Activated CD8-positive, alpha-beta memory T cell treated with anti-CD3 and anti-CD28 coated beads, Interleukin-2, amount 50 U/mL, for 24 hours (primary cell): Measurements from ENCODE around the gene NTF4.
"Not testable (repeated sequence)": the region's sequence is repeated elsewhere in the genome, so short reads cannot be mapped to it uniquely, and the experiment has no call there.

Source experiments
- DNase-seq: peaks from one replicate; pipeline ENCODE4 v3.0.0-alpha.2; 2020; ENCODE audit errors: extremely low read depth

Gene NTF4

DNA sequence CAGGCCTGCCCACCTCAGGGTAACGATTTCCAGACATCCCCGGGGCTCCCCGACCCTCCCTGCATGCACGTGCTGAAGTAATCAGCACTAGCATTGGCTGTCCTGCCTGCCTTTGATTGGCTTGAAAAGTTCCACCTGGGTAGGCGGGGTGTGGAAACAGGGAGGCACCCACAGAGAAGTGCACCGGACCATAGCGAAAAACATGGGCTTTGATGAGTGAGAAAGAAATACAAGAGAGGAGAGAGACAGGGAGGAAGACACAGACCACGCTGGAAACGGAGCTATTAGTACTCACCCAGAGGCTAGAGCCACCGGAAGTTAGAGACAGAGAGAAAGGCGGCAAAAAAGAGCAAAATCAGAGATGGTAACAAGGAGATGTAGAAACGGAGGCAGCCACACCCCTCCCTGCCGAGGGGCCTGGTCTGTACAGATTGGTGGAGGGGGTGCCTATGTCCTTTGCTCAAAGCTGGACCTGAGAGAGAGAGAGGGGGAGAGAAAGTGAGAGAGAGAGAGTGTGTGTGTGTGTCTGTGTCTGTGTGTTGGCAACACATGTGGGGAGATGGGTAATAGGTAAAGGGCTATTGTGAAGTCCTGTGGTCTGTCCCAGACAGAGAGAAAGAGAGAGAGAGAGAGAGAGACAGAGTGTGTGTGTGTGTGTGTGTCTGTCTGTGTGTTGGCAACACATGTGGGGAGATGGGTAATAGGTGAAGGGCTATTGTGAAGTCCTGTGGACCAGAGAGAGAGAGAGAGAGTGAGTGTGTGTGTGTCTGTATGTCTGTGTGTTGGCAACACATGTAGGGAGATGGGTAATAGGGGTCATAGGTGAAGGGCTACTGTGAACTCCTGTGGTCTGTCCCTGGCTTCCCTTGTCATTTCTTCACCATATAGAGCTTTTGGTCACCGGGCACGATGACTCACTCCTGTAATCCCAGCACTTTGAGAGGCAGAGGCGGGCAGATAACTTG, 43.4 kb downstream of the NTF4 start:
- no peak for DNase-seq

DNA sequence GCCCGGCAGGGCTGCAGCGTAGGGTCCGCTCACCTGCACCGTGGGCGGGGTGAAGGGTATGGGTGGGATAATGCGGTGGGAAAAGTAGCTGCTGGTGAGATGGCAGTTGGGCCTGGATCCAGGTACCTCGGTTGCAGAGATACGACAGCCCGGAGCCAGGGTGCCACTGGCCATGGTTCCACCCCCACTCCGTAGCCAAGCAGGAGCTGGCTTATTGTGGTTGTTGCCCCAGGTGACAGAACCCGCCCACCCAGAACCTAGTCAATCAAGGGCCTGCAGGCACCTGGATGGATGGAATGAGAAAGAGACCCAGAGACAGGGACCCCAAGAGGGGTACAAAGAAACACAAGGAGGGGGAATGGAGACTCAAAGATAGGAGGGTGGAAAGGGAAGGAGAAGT, 44.3 kb downstream of the NTF4 start:
- DNase-seq: no peak

DNA sequence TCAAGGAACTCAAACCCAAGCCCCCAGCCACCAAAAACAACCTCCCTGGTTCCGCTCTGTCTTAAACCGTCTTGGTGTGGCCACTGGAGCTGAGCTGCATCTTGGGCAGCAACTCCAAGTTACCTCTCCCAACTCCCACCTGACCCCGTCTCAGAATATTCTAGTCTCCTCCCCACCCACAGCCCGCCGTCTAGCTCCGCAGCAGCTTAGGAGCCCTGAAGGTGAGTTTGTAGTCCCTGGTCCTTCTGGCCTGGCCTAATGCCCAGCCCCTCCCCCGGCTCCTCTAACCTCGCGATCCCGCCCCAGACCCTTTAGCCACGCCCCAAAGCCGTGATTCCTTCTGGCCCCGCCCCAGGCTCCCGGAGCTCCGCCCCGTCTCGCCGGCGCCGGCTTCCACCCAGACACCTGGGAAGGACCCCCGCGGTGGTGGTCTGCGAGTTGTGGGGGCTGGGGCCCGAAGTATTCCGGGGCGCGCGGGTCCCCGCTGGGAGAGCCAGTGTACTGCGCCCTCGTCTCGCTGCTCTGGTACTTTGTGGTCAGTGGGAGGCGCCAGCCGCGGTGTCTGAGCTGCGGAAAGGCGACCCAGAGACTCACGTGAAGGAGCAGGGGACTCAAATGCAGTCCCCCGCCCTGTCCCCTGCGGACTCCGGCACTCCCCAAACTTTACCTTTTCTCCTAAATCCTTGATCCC, 45.2 kb downstream of the NTF4 start:
- DNase-seq: no peak

DNA sequence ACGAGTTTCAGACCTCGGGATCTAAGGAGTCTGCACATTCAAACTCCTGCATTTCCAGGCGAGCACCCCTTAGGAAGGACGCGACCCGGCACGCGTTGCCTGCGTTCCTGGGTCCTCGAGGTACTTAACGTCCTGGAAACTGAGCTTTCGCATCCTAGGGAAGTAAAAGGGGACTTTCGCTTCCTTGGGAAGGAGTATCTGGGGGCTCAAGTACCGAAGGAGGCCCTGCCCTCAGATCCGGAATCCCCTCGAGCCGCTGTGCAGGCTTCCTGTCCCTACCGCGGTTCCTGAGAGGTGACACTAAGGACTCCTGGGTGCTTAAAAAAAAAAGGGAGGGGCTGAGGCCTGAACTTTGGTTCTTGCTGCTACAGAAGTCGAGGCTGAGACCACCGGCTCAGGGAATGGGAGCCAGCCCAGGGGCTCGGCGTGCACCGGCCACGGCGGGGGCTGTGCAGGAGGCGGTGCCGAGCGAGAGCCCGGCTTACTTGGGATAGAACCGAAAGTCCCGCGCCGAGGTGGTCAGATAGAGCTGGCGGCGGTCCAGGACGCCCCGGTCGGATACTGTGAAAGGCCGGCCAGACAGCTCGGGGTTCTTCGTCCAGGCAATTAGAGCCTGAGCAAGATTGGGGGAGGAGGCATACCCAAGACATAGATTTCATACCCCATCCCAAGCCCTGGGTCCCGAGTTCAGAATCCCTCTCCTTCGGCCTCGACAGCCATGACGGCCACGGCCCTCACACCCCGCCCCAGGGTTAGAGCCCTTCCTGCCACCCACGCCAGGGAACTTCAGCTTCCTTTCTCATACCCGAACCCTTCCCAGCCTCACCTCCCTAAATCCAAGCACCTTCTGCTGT, 46.0 kb downstream of the NTF4 start:
- not testable (repeated sequence) for DNase-seq

DNA sequence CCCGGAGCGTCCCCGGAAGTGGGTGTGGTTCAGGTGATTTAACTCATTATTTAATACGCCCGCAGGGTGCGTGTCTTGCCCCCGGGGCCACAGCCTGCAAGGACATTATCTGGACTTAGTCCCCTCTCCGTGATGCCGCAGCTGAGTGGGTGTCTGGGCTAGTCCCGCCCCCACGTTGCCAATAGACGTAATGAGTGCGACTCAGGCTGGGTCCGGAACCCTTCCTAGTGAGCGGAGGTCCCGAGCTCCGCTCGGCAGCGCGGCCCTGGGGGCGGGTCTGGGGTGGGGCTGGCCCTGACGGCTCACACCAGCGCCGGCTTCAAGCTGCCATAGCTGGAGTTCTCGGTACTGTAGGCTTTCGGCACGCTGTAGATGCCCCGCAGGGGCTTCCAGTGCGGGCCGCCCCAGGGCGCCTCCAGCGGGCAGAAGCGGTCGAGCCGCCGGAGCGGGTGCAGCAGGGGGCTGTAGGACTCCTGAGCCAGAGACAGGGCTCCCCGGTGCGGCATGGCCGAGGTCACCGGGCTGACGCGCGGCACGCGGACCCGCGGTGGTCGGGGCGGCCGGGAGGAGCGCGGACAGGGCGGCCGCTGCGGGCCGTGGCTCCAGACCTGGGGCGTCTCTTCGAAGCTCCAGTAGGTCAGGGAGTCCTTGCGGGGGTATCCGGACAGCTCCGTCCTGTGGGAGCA, 46.8 kb downstream of the NTF4 start:
- DNase-seq: peak; percentile 20

DNA sequence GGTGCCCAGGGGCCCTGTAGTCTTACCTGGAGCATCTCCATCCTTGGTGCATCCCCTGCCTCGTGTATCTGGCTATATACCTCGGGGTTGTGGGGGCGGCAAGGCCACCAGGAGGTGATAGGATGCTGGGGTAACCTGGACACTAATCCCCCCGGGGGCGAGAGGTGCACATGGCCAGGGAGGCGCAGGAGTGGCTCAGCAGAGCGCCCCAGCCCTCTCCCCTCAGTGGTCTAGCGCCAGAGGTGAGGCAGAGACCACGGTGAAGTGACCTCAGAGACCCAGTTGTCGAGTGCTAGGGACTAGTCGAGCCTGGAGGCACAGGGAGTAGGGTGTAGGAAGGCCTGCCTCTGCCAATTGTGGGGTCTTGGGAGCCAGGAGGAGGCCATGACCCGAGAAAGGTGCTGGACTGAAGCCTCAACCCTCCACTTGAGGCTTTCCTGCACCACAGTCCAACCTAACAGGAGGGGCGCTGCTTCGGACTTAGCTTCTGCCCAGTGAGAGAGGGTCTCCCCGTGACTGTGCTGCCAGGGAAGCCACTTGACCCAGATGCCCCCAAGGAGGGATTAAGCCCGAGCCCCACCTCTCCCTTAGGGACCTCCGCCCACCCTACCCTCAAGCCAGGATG, 47.5 kb downstream of the NTF4 start, which contains the start of gene LHB:
Gene LHB, minus strand, starts transcription at position 51 of the 625 bp plus-strand sequence. Its CDS starts 10 bp downstream, at position 41.
- no peak for DNase-seq

DNA sequence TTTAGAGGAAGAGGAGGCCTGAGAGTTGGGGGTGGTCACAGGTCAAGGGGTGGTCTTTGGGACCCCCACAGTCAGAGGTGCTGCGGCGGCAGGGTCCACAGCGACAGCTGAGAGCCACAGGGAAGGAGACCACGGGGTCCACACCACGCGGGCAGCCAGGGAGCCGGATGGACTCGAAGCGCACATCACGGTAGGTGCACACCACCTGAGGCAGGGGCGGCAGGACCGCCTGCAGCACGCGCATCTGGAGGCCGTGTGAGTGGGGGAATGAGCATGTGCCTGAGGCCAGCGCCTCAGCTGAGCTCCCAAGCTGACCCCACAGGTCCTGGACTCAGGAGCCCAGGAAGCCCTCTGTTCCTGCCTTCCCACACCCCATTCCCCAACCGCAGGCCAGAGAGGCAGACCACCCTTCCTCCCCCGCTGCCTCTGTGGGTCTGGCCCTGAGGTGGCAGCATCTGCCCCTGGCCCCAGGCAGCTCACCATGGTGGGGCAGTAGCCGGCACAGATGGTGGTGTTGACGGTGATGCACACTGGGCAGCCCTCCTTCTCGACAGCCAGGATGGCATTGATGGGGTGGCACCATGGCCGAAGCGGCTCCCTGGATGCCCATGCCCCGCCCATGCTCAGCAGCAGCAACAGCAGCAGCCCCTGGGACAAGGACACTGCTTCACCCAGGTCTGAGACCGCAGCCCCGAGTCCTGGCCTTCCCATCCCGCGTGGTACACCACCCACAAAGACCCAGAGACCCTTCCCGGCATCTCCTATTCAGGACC, 48.4 kb downstream of the NTF4 start:
- DNase-seq: no peak

DNA sequence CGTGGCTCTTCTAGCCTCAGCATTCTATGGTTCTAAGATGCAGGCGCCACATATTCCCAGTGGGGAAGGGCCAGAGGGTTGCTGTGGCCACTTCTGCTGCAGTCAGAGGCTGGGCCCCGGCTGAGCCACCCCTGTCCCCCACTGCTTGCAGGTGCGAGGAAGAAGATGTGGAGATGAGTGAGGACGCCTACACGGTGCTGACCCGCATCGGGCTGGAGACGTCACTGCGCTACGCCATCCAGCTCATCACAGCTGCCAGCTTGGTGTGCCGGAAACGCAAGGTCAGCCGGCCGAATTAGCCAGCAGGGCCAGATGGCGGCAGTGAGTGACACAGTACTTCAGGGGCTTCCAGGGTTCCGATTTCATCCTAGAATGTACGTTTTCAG, 49.8 kb downstream of the NTF4 start:
- DNase-seq: no peak

DNA sequence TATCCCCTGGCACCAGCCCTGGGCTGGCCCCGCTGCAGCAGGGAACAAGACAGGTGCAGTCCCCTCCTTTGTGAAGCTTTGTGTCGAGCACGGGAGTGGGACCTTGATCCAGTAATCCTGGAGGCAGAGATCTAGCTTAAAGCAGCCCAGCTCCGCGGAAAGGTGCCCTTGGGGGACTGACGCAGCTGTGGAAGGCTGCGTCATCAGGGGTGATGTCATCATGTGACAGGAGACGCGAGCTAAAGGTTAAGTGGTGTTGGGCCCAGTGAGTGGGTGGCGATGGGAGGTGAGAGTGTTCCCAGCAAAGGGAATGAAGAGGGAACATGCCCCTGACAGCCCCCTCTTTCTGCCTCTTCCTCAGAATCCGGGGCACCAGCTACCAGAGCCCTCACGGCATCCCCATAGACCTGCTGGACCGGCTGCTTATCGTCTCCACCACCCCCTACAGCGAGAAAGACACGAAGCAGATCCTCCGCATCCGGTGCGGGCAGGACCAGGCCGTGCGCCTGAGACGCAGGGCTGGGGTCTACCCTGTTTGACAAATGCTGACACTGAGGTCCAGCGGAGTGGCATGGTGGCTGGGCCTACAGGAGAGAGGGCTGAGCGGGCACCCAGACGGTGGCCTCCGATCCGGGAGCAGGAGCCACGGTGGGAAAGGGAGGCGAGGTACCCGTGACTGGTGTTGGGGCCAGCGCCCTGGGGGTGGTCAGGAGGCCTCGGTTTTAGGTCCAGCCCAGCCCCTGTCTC, 50.3 kb downstream of the NTF4 start:
- DNase-seq: no peak

DNA sequence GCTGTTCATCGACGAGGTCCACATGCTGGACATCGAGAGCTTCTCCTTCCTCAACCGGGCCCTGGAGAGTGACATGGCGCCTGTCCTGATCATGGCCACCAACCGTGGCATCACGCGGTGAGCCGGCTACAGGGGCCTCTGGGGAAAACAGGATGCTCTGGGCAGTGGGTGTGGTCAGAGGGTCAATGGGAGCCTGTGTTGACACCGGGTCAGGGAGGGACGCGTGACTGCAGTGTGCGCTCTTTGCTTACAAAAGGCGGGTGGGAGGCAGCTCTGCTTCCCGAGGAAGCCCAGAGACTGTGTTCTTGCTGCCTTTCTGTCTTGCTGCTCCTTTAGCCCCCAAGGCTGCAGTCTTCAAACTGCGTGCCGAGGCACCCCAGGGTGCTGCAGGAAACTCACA, 53.4 kb downstream of the NTF4 start:
- no peak for DNase-seq
